Stimulated activated CD4-positive, alpha-beta T cell treated with anti-CD3 and anti-CD28 coated beads, TNF-alpha, amount 100 ng/mL, for 24 hours (primary cell): ENCODE measurements around the gene C5orf52.
"Not testable (repeated sequence)": the region's sequence is repeated elsewhere in the genome, so short reads cannot be mapped to it uniquely, and the experiment has no call there.

Experiments used
- DNase-seq, 3 experiments: peaks; one replicate each; pipeline ENCODE4 v3.0.0-alpha.2; 2020; ENCODE audit warnings: low read depth in 3 of 3

C5orf52 gene

DNA sequence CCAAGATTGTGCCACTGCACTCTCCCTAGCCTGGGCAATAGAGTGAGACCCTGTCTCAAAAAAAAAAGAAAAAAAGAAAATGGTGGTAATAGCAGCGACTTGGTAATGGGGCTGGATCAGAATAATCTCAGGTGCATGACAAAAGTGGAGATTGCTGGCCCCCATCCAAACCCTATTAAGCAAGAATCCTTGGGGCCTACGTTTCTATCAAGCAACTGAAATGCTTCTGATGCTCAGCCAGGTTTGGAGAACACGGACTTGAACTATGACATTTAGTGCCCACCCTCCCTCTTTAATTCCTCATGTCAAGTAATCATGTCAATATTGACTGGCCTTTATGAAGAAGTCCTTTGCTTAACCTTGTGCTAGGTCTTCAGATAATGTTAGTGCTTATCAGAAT is 6.6 kb downstream of the C5orf52 start:
- no peak for DNase-seq

DNA sequence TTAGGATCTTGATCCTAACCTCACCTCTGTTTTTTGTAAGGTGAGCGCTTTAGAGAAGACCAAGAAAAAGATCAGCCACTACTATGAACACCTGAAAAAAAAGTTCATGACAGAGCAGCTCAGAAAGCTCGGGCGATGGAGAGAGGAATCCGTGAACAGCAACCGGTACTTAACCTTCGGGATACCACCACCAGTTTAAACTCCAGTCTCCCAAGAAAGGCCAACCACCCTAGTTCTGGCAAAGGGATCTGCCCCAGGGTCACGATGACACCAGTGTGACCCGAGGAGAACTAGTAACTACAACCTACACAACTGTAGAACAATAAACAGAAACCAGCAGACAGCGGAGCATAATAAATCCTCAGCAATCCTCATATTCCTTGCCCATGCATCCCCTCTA is 8.5 kb downstream of the C5orf52 start:
- no peak for DNase-seq

DNA sequence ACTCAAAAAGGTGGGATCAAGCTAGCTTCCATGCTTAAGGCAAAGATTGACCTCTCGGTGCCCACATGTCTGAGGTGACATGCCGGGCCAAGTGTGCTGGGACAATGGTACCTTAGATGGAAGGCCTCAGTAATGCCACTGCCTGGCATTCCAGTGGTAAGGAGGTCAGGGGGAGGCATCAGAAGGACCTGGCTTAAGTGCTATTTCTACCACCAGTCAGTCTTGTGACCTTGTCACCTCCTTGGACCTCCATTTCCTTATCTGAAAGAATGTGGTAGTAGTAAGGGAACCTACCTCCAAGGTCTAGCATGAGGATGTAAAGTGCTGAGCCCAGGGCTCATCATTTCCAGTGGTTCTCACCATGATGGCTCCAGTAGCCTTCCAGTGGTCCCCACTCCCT is 8.9 kb downstream of the C5orf52 start:
- DNase-seq, result no peak

DNA sequence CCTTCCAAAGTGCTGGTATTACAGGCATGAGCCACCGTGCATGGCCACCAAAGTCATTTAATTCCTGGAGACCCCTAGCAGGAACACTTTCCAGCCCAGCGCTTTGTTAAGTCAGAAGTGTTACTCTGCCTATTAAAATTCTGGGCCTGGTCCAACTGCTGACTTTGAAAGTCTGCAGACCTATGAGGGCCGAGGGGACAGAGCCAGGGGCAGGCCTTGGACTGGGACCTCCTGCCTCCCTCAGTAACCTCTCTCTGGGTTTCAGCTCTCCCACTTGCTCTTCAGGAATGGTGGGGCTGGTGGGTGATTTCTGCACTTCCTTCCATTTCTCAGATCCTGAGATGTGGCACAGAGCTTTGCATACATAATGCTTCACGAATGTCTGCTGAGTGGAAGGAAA is 9.7 kb downstream of the C5orf52 start:
- no peak for DNase-seq

DNA sequence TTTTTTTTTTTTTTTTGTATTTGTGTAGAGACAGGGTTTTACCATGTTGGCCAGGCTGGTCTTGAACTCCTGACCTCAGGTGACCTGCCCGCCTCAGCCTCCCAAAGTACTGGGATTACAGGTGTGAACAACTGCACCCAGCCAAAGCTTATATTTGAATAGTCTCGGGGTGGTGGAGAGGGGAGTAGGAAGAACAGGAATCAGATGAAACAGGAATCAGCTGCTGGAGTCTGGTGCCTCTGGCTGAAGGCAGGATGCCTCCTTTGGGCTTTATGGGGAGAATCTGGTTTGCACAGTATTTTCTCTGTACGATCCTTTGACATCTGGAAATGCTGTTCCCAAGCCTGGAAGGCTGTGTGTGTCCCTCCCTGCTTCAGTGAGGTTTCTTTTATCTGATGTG is 10.9 kb downstream of the C5orf52 start:
- DNase-seq, result no peak

DNA sequence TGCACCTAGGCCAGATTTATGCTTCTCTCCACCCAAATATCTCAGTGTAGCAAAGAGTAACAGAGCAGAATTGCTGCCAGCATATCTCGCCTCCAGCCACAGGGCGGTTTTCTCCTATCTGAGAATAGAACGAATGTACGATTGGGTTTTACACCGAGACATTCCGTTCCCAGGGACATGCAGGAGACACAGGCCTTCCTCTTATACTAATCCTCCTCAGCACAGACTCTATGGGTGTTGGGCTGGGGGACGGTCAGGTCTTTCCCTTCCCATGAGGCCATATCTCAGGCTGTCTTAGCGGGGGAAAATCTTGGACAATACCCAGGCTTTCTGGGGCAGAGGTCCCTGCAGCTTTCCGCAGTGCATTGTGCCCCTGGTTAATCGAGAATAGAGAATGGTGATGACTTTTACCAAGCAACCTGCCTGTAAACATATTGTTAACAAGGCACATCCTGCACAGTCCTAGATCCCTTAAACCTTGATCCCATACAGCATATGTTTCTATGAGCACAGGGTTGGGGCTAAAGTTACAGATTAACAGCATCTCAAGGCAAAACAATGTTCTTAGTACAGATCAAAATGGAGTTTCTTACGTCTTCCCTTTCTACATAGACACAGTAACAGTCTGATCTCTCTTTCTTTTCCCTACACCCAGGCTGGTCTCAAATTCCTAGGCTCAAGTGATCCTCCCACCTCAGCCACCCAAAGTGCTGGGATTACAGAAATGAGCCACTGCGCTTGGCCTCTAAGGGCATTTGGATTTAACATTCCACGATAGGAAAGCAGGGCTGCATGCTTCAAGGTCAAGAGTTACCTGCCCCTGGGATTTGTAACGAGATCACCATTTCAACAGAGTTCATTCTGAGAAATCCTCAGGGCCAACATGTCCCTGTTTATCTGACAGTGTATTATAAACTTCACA is 15.2 kb downstream of the C5orf52 start:
- not testable (repeated sequence) for DNase-seq

DNA sequence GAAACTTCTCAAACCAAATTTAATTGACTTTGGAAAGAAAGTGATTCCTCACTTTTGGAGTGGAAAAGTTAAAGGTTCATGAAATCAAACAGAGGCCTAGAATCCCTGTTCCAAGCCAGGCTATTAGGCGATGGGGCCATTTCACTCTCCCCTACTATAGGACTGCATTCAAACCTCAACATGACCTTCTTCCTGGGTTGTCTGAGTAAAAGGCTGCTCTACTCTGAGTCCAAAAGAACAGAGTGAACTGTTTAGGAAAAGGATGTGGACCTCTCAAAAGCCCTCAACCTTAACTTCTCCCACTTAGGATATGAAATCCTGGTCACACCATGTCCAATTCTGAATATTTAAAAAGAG is 15.8 kb downstream of the C5orf52 start:
- DNase-seq, result no peak

DNA sequence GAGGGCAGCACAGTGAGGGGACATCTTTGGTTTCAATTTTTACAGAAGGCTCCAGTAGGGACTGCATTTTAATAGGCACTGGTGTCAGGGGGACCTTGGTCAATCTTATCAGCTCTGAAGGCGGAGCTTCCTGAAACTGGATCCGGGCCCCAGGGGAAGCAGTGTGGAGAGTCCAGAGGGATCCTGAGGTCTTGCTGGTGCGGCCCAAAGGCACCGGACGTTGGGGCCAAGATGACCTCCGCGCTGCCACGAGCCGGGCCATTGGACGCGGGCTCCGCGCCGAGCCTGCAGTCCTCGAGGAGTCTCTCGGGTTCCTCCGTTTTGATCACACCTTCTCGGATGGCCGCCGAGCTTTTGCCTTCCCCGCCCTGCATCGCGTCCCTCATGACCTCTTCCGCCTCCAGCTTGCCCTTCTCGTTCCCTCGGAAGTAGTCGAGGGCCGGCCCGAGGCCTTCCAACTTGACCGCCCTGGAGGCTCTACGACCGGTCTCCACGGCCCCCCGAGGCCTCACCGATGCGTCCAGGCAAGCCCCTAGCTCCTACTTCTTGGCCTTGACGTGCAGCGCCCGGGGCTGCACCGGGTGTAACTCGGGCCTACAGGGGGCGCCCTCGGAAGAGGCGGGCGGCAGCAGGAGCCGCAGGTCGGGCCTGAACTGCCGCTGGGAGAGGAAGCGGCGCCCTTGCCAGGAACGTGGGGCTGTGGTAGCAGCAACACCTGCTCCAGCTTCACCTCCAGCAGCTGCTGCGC is 18.8 kb downstream of the C5orf52 start:
- peak in 1 of 3 experiments; percentile 28 for DNase-seq

DNA sequence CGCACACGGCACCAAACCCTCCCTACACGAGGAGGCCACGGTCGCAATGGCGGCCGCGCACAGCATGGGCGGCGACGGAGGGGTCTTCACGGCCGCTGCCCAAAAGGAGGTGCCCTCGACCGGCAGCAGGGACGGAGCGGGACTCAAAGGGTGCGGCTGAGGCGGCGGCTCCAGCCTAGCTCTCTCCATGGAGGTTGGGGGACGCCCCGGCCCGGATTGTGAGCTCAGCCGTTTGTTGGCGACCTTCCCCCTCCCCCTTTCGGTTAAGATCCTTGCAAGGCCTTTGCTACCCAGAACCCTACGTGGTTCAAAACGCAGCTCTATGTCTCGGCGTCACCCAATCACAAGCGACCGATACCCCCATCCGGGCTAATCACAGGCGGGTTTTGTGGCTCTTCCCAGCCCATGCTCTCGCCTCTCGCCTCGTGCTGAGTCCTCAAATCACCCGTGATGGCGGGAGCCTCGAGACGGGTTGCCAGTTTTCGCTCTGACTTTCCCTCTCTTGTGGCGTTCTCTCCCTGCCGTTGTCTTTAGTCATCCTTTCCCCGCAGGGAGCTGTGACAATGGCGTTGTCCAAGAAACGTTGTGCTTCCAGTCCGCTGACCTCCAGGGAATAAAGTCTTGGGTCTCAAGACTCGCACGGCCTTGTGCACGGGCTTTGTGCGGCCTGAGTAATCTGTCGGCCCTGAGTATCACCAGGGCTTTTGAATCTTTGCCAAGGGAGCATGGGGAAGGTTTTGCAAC is 19.5 kb downstream of the C5orf52 start:
- DNase-seq, result no peak

DNA sequence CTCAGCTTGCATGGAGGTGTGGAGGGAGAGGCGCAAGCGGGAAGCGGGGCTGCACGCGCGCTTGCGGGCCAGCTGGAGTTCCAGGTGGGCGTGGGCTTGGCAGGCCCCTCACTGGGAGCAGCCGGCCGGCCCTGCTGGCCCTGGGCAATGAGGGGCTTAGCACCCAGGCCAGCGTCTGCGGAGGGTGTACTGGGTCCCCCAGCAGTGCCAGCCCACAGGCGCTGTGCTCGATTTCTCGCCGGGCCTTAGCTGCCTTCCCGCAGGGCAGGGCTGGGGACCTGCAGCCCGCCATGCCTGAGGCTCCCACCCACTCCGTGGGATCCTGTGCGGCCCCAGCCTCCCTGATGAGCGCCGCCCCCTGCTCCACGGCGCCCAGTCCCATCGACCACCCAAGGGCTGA is 22.5 kb downstream of the C5orf52 start:
- DNase-seq, result not testable (repeated sequence)

DNA sequence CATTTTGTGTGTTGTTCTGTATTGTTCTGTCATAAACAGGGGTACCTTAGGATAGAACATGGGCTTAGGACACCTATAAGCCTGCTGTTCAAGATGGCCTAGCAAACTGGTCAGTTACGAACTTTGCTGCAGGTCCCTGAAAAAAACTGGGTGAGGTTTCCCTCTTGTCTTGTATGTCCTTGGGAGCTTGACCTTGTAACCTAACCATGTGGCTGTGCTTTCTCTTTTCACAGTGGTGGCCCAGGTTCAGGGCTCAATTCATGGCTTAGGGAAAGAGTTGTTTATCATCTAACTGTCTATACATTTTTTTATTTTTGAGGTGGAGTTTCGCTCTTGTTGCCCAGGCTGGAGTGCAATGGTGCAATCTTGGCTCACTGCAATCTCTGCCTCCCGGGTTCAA is 24.8 kb downstream of the C5orf52 start:
- DNase-seq, result not testable (repeated sequence)

DNA sequence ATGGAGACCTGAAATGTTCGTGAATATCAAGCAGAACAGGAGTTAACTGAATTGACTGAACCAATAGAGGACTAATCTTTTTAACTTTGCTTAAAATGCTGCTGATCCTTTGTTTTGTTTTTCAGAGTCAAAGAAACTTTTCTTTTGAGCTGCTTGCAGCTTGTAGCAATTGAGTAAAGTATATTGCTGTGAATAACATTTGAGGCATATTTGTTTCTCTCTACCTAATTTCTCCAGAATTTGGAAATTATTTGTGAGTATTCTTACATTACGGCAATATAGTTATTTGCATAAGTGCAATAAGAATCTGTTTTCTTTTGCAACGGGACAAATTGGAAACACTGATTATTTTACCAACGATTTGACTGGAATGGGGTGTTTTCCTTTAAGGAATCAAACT is 27.3 kb downstream of the C5orf52 start:
- DNase-seq, result not testable (repeated sequence)

DNA sequence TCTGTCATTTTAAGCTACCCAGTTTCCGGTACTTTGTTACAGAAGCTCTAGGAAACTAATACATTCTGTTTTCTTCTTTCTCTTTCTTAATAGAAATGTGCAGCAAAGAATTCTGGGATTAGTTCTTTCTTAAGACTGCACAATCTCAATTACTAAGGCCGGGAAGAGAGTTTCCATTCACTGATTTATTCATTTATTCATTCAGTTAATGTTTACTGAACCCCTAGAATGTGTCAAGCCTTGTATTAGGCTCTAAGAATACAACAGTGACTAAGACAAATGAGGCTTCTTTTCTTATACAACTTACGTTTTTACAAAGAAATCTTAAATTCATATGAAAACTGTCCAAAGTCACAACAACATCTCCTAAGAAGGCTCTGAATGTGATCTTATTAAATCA is 32.4 kb downstream of the C5orf52 start:
- no peak for DNase-seq

DNA sequence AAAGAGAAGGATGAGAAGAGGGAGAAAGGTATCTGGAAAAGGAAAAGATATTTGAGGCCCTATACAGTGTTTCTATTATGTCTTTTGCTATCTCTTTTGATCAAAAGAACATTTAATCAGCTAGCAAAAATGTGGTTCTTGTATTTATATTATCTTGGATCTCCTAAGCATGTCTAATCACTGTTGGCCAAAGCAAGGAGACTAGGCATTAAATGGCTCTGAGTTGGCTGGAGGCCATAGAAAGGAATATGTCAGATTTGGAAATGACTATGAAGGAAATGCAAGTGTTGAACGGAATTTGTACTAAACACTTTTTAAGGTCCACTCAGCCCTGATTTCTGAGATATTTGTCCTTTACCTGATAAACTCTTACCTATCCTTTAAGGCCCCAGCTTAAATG is 37.5 kb downstream of the C5orf52 start:
- DNase-seq, result no peak

DNA sequence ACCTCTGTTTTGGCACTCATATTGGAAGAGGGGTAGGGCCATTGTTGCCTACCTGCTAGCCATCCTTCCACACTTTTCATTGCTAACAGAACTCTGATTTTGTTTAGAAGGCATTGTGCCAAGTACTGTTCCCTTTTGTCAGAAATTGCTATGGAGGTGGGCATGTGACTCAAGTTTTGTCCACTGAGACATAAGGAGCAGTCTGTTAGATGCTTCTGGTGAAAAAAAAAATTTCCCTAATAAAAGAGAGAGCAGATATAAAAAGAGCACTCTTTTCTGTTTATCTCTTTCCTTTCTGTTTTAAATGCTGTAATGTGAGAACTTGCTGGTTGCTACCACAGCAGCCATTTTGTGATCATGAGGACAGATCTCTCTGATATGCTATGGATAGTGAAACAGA is 38.0 kb downstream of the C5orf52 start:
- no peak for DNase-seq

DNA sequence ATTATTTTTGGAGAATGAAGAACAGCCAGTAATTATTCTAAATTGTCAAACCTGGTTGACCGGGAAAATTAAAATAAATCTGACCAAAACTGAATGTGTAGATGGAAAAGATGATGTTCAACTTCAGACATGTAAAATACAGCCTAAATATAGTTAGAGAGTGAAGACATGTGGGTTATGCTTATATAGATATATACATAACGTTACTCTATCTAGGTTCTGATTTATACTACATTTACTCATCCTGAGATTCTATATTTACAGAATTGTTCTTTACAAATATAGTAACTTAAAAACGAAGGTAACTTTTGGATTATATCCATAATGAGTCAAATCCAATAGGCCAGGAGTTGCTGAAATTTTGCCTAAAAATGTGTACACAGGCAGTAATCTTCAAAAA is 39.1 kb downstream of the C5orf52 start:
- DNase-seq, result no peak

DNA sequence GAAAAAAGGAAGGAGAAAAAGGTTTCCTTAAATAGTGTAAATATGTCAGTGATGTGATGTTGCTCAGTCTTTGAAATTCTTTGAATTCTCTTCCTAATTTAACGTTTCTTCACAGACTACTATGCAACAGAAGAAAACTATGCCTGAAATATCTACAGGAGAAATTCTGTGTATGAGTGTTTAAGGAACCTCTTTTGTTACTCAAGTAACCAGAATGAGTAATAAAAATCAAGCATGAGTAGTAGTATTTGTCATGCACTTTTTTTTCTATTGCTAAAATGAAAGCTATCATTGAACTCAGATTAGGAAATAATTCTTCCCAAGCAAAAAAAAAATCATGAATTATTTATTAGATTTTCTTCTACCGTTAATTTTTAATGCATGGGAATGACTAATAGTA is 39.5 kb downstream of the C5orf52 start:
- DNase-seq, result no peak

DNA sequence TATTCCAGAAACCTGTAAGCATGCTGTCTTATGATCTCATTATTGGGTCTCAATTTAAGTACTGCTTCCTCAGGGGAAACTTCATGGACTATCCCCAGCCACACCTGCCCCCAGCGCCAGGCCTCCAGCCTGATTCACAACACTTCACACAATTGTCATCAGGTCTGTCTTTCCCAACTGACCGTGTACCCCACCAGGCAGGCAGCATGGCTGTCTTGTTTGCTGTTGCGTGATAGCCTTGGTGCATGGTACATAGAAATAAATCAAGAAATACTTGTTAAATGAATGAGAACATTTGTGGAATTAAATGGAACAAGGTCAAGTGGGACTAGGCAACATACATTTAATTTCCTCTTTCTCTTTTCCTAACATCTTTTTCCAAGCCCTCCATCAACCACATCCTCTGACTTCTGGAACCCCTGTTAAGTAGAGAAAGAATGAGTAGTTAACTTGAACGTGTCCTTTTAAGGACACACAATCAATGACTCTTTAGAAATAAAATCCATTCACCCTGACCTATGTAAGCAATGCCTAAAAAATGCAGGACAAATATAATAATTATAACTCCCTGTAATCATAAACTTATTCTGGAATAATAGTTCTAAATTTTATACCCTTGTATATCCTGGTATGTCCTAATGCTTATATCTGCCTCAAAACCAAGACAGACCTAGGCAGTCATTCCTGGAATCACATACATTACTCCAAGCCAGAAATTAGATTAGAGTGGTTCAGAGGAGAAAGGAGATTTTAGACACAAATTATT is 42.7 kb downstream of the C5orf52 start:
- no peak for DNase-seq

DNA sequence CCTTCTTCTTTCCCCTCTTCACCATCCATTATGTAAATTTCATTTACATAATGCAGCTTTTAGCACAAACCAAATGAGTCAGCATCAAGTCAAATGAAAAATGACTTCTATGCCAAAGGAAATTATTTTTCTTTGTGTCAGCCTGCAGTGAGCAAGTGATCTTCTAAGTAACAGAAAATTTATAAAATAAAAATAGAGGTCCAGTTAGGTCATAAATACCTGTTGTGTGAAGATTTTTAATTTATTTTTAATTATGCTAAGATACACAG is 43.2 kb downstream of the C5orf52 start:
- no peak for DNase-seq

DNA sequence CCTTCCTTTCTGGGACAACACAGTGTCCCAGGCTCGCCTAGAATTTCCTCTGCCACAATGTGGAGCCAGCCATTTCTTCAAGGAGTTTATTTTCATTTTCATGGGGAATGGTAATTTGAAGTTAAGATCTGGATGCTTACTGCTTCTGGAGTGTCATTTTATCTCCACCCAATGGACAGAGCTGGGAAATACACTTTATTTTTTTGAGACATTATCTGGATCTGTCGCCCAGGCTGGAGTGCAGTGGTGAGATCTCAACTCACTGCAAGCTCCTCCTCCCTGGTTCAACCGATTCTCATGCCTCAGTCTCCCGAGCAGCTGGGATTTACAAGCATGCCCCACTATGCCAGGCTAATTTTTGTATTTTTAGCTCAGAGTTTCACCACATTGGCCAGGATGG is 47.2 kb downstream of the C5orf52 start:
- no peak for DNase-seq

DNA sequence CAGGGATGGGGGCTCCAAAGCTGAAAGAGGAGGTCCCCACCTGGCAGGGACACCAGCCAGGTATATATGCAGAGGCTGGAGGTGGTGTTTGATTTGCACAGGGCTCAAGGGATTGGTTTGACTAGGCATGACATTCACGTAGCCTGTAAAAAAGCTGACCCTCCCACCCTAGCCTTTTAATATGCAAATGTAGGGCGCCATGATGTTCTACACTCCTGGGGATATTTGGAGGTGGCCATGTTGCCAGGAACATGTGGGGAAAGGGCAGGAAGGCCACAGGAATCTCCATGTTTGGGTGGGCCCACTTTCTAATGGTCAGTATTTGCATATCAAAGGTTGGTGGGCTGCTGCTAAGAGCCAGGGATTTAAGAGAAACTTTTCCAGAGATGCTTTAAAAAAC is 47.9 kb downstream of the C5orf52 start:
- no peak for DNase-seq

DNA sequence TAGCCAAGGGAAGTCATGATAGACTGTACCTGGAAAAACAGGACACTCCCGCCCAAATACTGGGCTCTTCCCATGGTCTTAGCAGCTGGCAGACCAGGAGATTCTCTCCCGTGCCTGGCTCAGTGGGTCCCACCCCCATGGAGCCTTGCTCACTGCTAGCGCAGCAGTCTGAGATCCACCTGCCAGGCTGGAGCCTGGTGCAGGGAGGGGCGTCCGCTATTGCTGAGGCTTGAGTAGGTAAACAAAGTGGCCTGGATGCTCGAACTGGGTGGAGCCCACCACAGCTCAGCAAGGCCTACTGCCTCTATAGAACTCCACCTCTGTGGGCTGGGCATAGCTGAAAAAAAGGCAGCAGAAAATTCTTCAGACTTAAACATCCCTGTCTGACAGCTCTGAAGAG is 49.8 kb downstream of the C5orf52 start:
- no peak for DNase-seq
